ENCODE measurements around the gene ANGPTL2.

ANGPTL2 gene

GRCh38 chr9:127045148-127045547 lies 77.3 kb downstream of the ANGPTL2 start:
- DNase-seq: no peak

GRCh38 chr9:127039492-127039891 lies 82.9 kb downstream of the ANGPTL2 start:
- no peak for DNase-seq

- no peak for DNase-seq
These were observed 83.9 kb downstream of the ANGPTL2 start for GRCh38 chr9:127038531-127038930.
